NT2/D1 (cell line): Measurements from ENCODE around the gene MMD.

ENCODE experiments used
- SUZ12 ChIP-seq: IDR thresholded peaks from 2 replicates; pipeline ENCODE4 v1.6.1; 2011; ENCODE audit not compliant: insufficient read length, insufficient read depth; ENCODE audit errors: extremely low read depth
- YY1 ChIP-seq: IDR thresholded peaks from 2 replicates; pipeline ENCODE4 v1.6.1; 2011; ENCODE audit not compliant: insufficient read length, insufficient read depth

DNA sequence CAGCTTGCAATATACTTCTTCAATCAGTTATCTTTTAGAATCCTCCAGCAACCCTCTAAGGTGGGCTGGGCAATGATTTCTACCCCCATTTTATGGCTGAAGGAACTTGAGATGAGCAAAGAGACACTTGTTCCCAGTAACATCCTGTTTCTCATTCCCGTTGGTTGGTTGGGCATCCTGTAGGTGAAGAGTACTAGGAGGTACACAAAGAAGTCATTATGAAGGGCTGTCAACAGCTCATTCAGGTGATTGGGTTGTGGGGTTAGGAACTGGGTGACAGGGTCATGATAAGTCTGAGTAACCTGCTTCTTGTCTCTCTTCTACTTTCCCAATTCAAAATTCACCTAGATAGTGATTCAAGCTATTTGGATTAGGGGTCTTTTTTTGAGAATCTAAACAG, 76.5 kb downstream of the MMD start:
- TF ChIP-seq YY1 (no peak), SUZ12 (no peak)
